H9 (cell line): ENCODE data around the gene CLDN8. TPM values are rescaled to one million over a fixed set of nuclear protein-coding genes. Genes with fewer than 3 reads are reported as not detected.

ENCODE experiments used
- DNase-seq: peaks from one replicate; pipeline ENCODE4 v3.0.0-alpha.2; 2017
- H2AFZ ChIP-seq: one replicate; pipeline ENCODE4 v1.6.1; 2013; ENCODE audit warnings: mild to moderate bottlenecking, low read length, control low read depth, moderate library complexity
- H2AK5ac ChIP-seq: 2 replicates; pipeline ENCODE4 v1.6.1; 2013; ENCODE audit warnings: low read length, control low read depth, mixed read lengths; ENCODE audit not compliant: insufficient read length
- H2BK120ac ChIP-seq: one replicate; pipeline ENCODE4 v1.6.1; 2013; ENCODE audit warnings: low read depth, mild to moderate bottlenecking, low read length, control low read depth, inconsistent platforms; ENCODE audit not compliant: poor library complexity, severe bottlenecking
- H2BK12ac ChIP-seq: 2 replicates; pipeline ENCODE4 v1.6.1; 2013; ENCODE audit warnings: low read length, control low read depth, mixed read lengths, low read depth; ENCODE audit not compliant: insufficient read length
- H2BK15ac ChIP-seq: 2 replicates; pipeline ENCODE4 v1.6.1; 2013; ENCODE audit warnings: low read depth, low read length, control low read depth
- H2BK20ac ChIP-seq: one replicate; pipeline ENCODE4 v1.6.1; 2013; ENCODE audit warnings: low read depth, mild to moderate bottlenecking, low read length, control low read depth, inconsistent platforms; ENCODE audit not compliant: poor library complexity, severe bottlenecking
- H2BK5ac ChIP-seq: 2 replicates; pipeline ENCODE4 v1.6.1; 2013; ENCODE audit warnings: low read length, control low read depth, mixed read lengths; ENCODE audit not compliant: insufficient read length
- H3K14ac ChIP-seq: 2 replicates; pipeline ENCODE4 v1.6.1; 2013; ENCODE audit warnings: low read length, control low read depth; ENCODE audit not compliant: insufficient read depth
- H3K18ac ChIP-seq: 2 replicates; pipeline ENCODE4 v1.6.1; 2013; ENCODE audit warnings: low read depth, mild to moderate bottlenecking, mixed read lengths, low read length, control low read depth; ENCODE audit not compliant: insufficient read length
- H3K23ac ChIP-seq: 2 replicates; pipeline ENCODE4 v1.6.1; 2013; ENCODE audit warnings: low read length, control low read depth, mixed read lengths, low read depth; ENCODE audit not compliant: insufficient read length
- H3K23me2 ChIP-seq: 2 replicates; pipeline ENCODE4 v1.6.1; 2013; ENCODE audit warnings: low read depth, mild to moderate bottlenecking, mixed read lengths, low read length, control low read depth; ENCODE audit not compliant: insufficient read length, poor library complexity, severe bottlenecking
- H3K27ac ChIP-seq: 2 replicates; pipeline ENCODE4 v1.5.1; 2013; ENCODE audit warnings: low read length, control low read depth, mixed read lengths, low read depth; ENCODE audit not compliant: insufficient read length
- H3K27me3 ChIP-seq: 2 replicates; pipeline ENCODE4 v1.6.1; 2013; ENCODE audit warnings: low read length, control low read depth, inconsistent platforms; ENCODE audit not compliant: insufficient read depth
- H3K4ac ChIP-seq: 2 replicates; pipeline ENCODE4 v1.6.1; 2013; ENCODE audit warnings: low read depth, mild to moderate bottlenecking, control low read depth, inconsistent platforms, low read length, moderate library complexity
- H3K4me1 ChIP-seq: 2 replicates; pipeline ENCODE4 v1.6.1; 2013; ENCODE audit warnings: low read length, control low read depth, inconsistent platforms; ENCODE audit not compliant: insufficient read depth
- H3K4me2 ChIP-seq: 2 replicates; pipeline ENCODE4 v1.6.1; 2013; ENCODE audit warnings: low read length, control low read depth, mixed read lengths; ENCODE audit not compliant: insufficient read length, insufficient read depth
- H3K56ac ChIP-seq: 2 replicates; pipeline ENCODE4 v1.6.1; 2013; ENCODE audit warnings: low read depth, mild to moderate bottlenecking, mixed read lengths, low read length, control low read depth; ENCODE audit not compliant: insufficient read length
- H3K79me1 ChIP-seq: 2 replicates; pipeline ENCODE4 v1.6.1; 2013; ENCODE audit warnings: low read depth, mild to moderate bottlenecking, moderate library complexity, low read length, control low read depth, inconsistent platforms; ENCODE audit not compliant: insufficient read depth, poor library complexity, severe bottlenecking
- H3K79me2 ChIP-seq: 2 replicates; pipeline ENCODE4 v1.6.1; 2013; ENCODE audit warnings: low read length, control low read depth, inconsistent platforms; ENCODE audit not compliant: insufficient read depth
- H3K9ac ChIP-seq: 2 replicates; pipeline ENCODE4 v1.6.1; 2013; ENCODE audit warnings: low read length, control low read depth, mixed read lengths; ENCODE audit not compliant: insufficient read length; ENCODE audit errors: extremely low read depth
- H3K9me3 ChIP-seq: one replicate; pipeline ENCODE4 v1.6.1; 2013; ENCODE audit warnings: low read depth, low read length, inconsistent platforms; ENCODE audit not compliant: control insufficient read depth
- H3T11ph ChIP-seq: one replicate; pipeline ENCODE4 v1.6.1; 2013; ENCODE audit warnings: mild to moderate bottlenecking, low read length, control low read depth, inconsistent platforms
- H4K20me1 ChIP-seq: one replicate; pipeline ENCODE4 v1.6.1; 2013; ENCODE audit not compliant: control insufficient read depth, insufficient read length, insufficient read depth
- H4K5ac ChIP-seq: 2 replicates; pipeline ENCODE4 v1.6.1; 2013; ENCODE audit warnings: low read depth, mild to moderate bottlenecking, mixed read lengths, low read length, control low read depth; ENCODE audit not compliant: insufficient read length
- H4K8ac ChIP-seq: replicated peaks from 2 replicates; pipeline ENCODE4 v1.6.1; 2013; ENCODE audit warnings: low read length, control low read depth, mixed read lengths, low read depth; ENCODE audit not compliant: insufficient read length
- H4K91ac ChIP-seq: 2 replicates; pipeline ENCODE4 v1.6.1; 2013; ENCODE audit warnings: low read depth, mild to moderate bottlenecking, moderate library complexity, mixed read lengths, low read length, control low read depth; ENCODE audit not compliant: insufficient read length
- H3K27ac Mint-ChIP-seq, 3 experiments: 2 replicates in 2 of 3; 3 replicates in 1 of 3; pipeline ENCODE4 v1.8.0; 2020 to 2021; ENCODE audit warnings: mixed read lengths in 3 of 3, mild to moderate bottlenecking in 1 of 3, moderate library complexity in 1 of 3
- H3K27me3 Mint-ChIP-seq: 2 replicates; pipeline ENCODE4 v1.8.0; 2021; ENCODE audit warnings: low read depth, mild to moderate bottlenecking, moderate library complexity, mixed read lengths
- H3K36me3 Mint-ChIP-seq, 3 experiments: 2 replicates in 2 of 3; 3 replicates in 1 of 3; pipeline ENCODE4 v1.8.0; 2020 to 2021; ENCODE audit warnings: low read depth in 3 of 3, mixed read lengths in 3 of 3; ENCODE audit not compliant: insufficient read depth in 1 of 3
- H3K4me1 Mint-ChIP-seq, 2 experiments: 2 replicates each; pipeline ENCODE4 v1.8.0; 2020; ENCODE audit warnings: mixed read lengths in 2 of 2
- H3K4me3 Mint-ChIP-seq, 2 experiments: 2 replicates in 1 of 2; 3 replicates in 1 of 2; pipeline ENCODE4 v1.8.0; 2020 to 2021; ENCODE audit warnings: mild to moderate bottlenecking in 2 of 2, mixed read lengths in 2 of 2, moderate library complexity in 1 of 2
- H3K9me3 Mint-ChIP-seq, 2 experiments: 2 replicates in 1 of 2; 3 replicates in 1 of 2; pipeline ENCODE4 v1.8.0; 2020; ENCODE audit warnings: mild to moderate bottlenecking in 2 of 2, mixed read lengths in 2 of 2, moderate library complexity in 1 of 2
- CTCF ChIP-seq: fragments of 200-600 bp; sonication (generic); conservative IDR thresholded peaks from 3 replicates; pipeline ENCODE4 v1.8.0; 2021; ENCODE audit warnings: antibody characterized with exemption, mild to moderate bottlenecking
- WGBS: extraction: QIAGEN DNeasy Blood & Tissue Kit; methylation state at CpG from one replicate; pipeline ENCODE4 v1.1.7; 2013; ENCODE audit warnings: missing lambda C conversion rate, low lambda C conversion rate, mixed read lengths; ENCODE audit not compliant: insufficient read length; ENCODE audit errors: extremely low coverage; 5-methylcytosine and 5-hydroxymethylcytosine counted together
- total RNA-seq: library from RNA; stranded (reverse); gene quantifications from 2 replicates; pipeline ENCODE4 v1.2.1, GENCODE V29; 2021

The CLDN8 gene
- total RNA-seq, 1 experiment from 2014 or later = not detected

GRCh38 chr21:30206551-30207251, 9.2 kb downstream of the CLDN8 start:
- Histone ChIP-seq H3K9ac (no peak overlapping the region), H2BK12ac (no peak overlapping the region), H2BK120ac (no peak overlapping the region), H3K4me1 (no peaks in the 10 kb centered on the region; the same call in 1 of the 2 replicates), H4K20me1 (no peaks in the 10 kb centered on the region), H2BK20ac (no peak overlapping the region), H3K79me2 (no peaks in the 10 kb centered on the region), H2BK15ac (no peak overlapping the region), H3K79me1 (no peaks in the 10 kb centered on the region), H3K4me2 (no peak overlapping the region), H3K18ac (no peak overlapping the region), H4K5ac (no peak overlapping the region), H3K27me3 (no peaks in the 10 kb centered on the region), H3K14ac (no peak overlapping the region), H3K27ac (no peak overlapping the region), H2BK5ac (no peak overlapping the region), H4K91ac (no peak overlapping the region), H2AFZ (no peak overlapping the region), H3T11ph (no peak overlapping the region), H3K23me2 (no peaks in the 10 kb centered on the region), H3K56ac (no peak overlapping the region), H3K4ac (no peak overlapping the region), H4K8ac (no peak overlapping the region), H3K23ac (no peak overlapping the region), H2AK5ac (no peak overlapping the region), H3K9me3 (no peaks in the 10 kb centered on the region)
- DNase-seq = no peak
- Mint-ChIP-seq H3K9me3 (no peaks in the 10 kb centered on the region; a peak in 1 of 5 replicates), H3K27ac (peak overlapping the region in 1 of 3 experiments; percentile 8; a peak in 1 of 7 replicates), H3K4me1 (peaks cover 8 to 9% of the 10 kb centered on the region in 2 experiments), H3K36me3 (no peaks in the 10 kb centered on the region; a peak in 1 of 7 replicates), H3K27me3 (no peaks in the 10 kb centered on the region; the same call in 1 of the 2 replicates), H3K4me3 (no peak overlapping the region)
- no peak for TF ChIP-seq CTCF
- no CpG with 5 or more reads among the region's 7 CpGs for WGBS
